ENCODE measurements around the gene NEIL3.

DNA sequence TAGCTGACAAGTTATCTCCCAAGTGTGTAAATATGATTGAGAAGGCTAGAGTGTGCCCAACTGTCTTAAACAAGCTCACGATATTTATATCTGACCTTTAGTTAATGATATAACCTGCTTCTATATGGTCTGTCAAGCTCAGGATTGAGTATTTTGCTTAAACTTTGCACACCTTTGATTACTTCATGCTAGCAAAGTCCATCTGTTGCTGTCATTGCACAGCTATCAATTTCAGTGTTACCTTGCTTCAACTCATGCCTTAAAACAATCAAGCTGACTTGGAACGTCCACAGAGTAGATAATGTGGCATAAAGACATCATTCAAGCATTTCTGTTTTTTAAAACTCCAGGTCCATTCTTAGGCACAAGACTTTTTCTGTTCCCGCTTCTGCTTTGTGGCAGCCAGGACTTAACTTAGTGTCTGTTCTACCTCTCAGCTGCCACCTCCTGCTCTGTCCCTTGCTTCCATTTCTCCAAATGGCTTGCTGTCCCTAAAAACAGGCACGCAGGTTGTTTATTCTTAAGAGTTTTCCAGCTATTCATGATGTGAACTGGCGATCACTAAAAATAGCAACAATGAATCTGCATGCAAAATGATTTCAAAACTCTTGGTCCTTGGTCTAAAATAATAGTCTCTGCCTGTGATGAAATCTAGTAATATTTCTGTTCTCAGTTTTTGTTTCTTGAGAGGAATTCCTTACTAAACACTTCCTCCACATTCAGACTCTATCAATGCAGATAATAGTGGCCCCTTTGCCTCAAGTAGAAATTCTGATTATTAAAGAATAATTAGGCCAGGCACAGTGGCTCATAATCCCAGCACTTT lies 16.3 kb upstream of the NEIL3 start:
- TF ChIP-seq, protein P1, sequence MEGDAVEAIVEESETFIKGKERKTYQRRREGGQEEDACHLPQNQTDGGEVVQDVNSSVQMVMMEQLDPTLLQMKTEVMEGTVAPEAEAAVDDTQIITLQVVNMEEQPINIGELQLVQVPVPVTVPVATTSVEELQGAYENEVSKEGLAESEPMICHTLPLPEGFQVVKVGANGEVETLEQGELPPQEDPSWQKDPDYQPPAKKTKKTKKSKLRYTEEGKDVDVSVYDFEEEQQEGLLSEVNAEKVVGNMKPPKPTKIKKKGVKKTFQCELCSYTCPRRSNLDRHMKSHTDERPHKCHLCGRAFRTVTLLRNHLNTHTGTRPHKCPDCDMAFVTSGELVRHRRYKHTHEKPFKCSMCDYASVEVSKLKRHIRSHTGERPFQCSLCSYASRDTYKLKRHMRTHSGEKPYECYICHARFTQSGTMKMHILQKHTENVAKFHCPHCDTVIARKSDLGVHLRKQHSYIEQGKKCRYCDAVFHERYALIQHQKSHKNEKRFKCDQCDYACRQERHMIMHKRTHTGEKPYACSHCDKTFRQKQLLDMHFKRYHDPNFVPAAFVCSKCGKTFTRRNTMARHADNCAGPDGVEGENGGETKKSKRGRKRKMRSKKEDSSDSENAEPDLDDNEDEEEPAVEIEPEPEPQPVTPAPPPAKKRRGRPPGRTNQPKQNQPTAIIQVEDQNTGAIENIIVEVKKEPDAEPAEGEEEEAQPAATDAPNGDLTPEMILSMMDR (IDR thresholded peaks at IDR 0.05; ENCODE audit: insufficient read depth, low read length) = no peak
- TF ChIP-seq POLR2AphosphoS5 (IDR thresholded peaks at IDR 0.05; ENCODE audit: low read depth) = no peak
- TF ChIP-seq, protein P2, sequence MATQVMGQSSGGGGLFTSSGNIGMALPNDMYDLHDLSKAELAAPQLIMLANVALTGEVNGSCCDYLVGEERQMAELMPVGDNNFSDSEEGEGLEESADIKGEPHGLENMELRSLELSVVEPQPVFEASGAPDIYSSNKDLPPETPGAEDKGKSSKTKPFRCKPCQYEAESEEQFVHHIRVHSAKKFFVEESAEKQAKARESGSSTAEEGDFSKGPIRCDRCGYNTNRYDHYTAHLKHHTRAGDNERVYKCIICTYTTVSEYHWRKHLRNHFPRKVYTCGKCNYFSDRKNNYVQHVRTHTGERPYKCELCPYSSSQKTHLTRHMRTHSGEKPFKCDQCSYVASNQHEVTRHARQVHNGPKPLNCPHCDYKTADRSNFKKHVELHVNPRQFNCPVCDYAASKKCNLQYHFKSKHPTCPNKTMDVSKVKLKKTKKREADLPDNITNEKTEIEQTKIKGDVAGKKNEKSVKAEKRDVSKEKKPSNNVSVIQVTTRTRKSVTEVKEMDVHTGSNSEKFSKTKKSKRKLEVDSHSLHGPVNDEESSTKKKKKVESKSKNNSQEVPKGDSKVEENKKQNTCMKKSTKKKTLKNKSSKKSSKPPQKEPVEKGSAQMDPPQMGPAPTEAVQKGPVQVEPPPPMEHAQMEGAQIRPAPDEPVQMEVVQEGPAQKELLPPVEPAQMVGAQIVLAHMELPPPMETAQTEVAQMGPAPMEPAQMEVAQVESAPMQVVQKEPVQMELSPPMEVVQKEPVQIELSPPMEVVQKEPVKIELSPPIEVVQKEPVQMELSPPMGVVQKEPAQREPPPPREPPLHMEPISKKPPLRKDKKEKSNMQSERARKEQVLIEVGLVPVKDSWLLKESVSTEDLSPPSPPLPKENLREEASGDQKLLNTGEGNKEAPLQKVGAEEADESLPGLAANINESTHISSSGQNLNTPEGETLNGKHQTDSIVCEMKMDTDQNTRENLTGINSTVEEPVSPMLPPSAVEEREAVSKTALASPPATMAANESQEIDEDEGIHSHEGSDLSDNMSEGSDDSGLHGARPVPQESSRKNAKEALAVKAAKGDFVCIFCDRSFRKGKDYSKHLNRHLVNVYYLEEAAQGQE (IDR thresholded peaks at IDR 0.05; ENCODE audit: insufficient replicate concordance, low read depth) = no peak
- TF ChIP-seq SPI1 (IDR thresholded peaks at IDR 0.05; ENCODE audit: borderline replicate concordance, low read depth) = peak; percentile 56; the same call in 1 of the 2 replicates
- no peak for TF ChIP-seq GABPA (IDR thresholded peaks at IDR 0.05; ENCODE audit: low read depth)
